HG03432 (cell line): ENCODE measurements around the gene SEZ6.

Experiments used
- ATAC-seq: cut with Tn5 transposase; IDR thresholded peaks from one replicate; pipeline ENCODE4 v1.9.1; 2021; ENCODE audit warnings: mild to moderate bottlenecking, moderate library complexity; ENCODE audit not compliant: unreplicated experiment

The SEZ6 gene

DNA sequence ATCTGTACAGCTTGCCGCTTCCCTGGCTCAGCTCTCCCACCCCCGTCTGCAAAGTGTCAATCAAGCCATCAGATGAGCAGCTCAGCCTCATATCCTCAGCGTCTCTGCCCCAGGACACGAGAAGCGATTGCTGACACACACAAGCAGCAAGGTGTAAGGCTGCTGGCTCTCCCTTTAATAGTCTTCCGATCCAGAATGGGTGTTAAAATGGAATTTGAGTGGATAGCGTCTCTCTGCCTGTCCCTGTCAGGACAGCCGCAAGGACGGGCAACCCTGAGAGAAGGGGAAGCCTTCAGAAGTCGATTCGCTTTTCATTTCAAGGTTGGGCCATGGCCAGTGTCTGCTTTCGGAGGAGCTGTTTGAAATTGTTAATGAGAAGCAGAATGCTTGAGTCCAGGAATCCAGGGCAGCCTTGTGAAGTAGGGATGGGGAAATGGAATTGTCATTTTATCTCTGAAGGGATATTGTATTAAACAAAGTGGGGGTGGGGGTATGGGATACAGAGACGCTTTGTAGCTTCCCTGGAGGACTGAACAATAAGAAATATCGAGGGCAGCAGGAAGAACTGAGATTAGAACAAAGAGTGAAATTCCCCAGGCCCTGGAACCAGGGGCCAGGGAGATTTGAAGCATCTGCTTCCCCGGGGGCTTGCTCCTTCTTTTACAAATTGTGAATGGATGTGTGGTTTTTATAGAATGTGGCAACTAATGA is 32.4 kb upstream of the SEZ6 start:
- no peak for ATAC-seq

DNA sequence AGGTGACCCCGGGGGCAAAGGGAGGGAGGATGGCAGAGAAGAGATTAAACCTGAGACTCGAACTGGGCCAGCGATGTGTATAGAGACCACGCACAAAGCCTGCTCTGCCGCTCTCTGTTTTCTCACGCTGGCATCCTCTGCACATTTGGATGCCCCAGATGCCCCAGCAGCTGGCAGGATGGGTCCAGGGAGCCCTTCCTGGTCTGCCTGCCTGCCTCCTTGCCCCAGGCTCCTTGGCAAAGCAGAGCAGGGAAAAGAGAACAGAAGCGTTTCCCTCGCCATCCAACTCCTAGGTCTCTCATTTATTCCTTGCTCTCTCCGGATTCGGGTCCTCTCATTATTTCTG is 31.9 kb upstream of the SEZ6 start:
- ATAC-seq = no peak

DNA sequence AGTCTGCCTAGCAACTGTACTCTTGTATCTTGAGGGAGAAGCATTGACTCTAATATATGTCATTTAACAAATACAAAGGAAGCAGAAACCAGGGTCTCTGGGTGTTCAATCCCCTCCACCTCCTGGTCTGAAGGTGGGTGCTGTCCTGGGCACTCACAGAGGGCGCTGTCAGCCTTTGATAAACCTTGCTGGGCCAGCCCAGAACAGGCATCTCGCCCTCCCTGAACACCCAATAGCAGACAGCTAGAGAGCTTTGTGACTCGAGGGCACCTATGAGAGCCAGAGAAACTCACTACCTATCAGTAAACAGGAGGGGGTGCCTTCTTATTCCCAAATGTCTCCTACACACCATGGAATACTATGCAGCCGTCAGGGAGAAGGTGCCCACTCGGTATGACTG is 30.8 kb upstream of the SEZ6 start:
- ATAC-seq = no peak

DNA sequence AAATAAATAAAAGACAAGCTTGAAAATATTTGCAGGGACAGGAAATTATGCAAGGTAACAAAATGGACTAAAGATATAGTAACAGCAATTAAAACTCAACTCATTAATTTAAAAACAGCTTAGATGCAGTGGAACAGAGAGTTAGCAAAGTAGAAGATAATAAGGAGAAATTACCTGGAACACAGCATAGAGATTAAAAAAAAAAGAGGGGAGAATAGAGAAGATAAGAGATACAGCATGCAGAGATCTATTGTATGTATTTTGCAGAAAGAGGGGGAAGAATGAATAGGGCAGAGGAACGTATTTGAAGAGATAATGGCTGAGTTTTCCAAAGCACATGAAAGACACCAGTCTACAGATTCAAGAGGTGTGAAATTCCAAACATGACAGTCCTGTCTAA is 28.7 kb upstream of the SEZ6 start:
- ATAC-seq = no peak

DNA sequence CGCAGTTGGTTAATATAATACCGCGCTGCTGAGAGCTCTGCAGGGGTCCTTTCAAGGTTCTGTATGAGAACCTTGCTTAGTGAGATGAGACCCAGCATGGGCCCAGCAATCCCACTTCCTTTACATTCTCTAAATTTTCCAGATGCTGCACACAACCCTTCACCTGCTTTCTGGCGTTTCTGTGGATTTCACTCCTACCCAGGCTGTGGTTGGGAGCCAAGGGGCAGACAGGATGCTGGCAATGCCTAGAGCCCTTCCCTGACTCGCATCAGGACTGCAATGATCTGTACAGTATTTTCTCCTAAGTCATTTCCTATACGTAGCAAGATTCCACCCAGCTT is 27.0 kb upstream of the SEZ6 start:
- no peak for ATAC-seq

DNA sequence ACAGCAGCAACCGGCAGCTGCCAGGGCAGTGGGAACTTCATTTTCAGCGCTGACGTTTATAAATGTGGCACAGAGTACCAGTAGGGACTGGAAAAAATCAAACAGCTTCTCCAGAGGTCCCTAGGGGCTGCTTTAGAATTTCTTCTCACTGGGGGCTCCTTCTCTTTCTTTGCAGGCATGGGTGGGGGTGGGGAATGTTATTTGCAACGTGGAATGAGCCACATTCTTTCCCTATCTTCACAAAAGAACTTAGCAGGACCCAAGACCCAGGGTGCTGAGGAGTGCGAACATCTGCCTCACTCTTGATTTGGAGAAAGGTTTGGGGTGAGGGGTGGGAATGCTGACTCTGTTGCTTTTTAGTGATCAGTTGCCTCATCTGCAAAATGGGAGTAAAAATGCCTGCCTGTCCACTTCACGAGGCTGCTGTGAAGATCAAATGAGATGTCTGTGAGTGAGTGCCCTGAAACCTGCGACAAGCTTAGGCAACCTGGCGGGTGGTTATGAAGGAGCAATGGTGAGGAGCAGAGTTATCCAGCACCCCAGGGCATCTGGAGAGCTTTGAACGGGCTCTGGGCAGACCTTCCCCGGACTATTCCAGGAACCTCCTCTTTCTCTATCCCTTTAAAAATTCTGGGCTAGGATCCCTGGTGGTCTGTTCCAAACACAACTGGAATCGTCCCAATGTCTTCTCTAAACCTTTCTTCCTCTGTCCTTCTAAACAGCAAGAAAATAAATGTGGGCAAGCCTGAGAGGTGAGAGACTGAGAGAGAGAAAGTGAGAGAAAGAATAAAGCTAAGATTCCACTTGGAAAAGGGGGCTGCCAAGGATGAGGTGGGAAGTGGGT is 26.4 kb upstream of the SEZ6 start:
- ATAC-seq = no peak

DNA sequence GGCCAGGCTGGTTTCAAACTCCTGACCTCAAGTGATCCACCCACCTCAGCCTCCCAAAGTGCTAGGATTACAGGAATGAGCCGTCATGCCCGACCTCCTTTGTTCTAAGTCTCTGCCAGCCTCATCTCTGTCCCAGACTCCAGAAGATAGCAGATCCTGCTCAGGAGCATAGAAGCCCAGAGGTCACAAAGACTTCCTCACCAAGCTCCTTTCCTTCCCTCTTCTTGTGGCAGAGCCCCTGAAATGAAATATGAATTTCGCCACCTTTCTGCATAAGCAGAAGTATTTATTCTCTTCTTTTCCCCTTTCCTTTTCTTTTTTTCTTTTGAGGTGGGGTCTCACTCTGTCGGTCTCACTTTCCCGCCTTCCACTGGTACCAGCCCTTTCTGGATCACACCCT is 25.7 kb upstream of the SEZ6 start:
- no peak for ATAC-seq

DNA sequence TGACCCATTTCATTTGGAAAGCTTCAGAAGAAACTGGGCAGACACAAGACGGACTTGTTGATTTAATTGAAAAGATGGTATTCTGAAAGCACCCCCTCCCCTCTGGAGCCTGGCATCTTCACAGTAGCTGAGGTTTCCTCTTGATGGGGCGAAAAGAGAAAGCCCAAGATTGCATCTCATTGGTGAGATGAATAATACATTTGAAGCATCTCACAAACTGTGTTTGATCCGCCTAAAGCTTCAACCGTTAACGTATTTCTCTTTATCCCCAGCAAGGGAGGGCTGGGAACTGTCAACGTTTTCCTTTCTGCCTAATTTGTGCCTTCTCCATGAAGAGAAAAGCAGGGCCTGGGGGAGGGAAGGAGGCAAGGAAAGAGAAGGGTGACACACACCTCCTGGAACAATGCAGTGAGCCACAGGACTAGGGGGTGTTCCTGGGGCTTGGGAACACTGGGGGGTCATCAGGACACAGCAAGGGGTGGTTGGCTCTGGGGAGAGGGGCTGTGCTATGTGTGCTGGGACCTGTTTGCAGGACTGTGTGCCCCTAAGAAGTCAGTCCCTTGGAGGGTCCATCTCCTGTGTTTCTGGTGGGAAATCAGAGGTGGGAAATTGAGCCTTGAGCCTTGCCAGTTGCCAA is 18.6 kb upstream of the SEZ6 start:
- ATAC-seq = no peak

DNA sequence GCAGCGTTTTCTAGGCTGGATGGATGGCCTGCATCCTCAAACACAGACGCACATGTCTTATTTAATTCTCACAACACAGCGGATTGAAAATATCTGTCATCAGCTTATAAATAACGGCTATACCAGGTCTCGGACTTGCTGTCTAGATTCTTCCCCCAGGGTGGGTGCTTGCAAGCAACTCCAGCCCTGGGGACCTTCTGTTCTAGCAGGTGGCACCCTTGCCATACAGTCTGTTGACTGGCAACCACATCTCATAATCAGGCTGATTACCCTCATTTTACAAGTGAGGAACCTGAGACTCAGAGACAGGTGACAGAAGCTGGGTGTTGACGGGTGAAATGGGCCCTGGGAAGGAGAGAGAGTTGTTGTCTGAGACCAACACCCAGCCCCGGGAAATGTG is 16.2 kb upstream of the SEZ6 start:
- no peak for ATAC-seq

DNA sequence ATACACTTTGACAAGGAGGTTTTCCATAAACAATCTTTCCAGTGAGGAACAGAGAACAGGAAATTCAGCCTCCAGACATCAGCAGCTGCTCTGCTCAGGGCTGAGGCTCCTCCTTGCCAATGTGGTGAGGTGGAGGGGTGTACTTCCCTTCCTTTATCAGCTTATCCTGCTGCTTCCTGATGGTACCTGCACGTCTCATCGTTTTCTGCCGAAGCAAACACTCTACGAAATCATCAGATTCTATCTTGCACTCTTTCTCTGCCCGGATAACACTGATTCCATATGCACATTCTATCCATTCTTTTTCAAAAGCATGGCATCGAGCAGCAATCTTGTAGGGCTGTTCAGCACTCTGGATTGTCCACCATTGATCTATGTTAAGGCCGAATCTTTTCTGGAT is 15.4 kb upstream of the SEZ6 start:
- ATAC-seq = no peak

DNA sequence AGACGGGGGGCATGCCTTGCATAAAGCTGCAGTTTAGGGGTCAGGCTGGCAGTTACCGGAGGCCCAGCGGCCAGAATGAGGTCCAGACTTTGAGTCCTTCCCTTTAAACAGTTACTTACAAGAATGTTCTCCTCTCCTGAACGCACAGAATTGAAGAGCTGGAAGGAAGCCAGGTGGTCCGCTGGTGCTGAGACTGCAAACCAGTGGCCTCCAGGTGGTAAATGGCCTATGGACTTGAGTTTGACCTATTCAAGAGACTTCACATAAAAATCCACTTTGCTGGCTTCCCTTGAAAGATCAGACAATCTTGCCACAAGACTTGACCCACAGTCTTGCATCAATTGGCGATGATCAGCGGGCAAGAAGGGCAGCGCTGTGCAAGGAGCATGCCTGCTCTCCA is 14.7 kb upstream of the SEZ6 start:
- ATAC-seq = no peak

DNA sequence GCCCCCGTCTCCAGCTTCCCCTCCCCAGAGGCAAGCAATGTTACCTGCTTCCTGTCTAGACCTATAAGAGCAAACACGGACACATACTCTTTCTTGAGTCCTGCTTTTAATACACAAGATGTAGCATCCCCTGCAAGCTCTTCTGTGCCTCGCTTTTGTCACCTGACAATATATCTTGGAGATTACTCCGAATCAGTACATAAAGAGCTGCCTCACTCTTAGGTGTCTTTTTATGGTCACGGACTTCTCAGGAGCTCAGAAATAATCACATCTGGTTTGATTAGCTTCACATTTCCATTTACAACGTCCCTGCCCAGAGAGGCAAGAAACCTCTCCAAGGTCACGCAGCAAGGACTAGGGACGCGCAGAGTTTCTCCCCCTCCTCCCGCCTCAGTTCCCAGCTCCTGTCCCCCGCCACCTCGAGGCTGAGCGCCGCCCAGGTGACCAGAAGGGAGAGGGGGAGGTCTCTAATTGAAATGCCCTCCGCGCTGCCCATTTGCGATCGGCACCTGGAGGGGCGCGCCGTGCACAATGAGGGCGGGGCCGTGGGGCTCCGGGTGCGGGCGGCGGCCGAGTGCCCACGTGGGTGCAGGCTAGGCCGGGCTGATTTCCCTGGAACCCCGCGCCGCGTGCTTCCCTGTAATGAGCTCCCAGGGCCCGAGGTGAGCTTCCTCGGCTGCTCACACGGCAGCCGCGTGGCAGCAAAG is 13.8 kb upstream of the SEZ6 start:
- no peak for ATAC-seq

DNA sequence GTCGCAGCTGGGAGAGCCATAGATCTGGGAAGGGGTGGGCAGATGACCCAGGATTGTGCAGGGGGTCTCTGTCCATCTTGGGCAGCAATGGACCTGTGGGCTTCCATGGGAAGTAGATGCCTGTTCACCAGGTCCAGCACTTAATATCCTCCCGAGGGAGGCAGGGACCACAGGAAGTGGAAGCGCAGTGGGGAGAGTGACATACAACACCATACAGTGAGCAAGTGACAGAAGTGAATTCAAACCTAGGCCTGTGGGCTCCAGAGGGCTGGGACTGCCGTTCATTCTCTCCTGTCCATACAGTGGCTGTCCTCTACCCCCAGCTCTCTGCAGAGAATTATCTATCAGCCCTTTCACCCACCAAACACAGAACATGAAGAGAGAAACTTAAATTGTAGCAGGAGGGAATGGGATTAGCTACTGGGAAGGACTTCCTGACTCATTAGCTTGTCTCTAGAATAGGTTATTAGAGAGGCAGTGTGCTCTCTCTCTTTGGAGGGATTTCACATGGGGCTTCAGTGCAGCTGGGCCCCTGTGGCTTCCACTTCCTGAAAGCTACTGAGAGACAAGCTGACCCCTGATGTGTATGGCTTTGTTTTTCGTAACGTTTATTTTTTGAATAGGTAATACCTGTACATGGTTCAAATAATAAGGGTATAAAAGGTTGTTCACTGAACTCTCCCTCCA is 13.1 kb upstream of the SEZ6 start:
- ATAC-seq = no peak

DNA sequence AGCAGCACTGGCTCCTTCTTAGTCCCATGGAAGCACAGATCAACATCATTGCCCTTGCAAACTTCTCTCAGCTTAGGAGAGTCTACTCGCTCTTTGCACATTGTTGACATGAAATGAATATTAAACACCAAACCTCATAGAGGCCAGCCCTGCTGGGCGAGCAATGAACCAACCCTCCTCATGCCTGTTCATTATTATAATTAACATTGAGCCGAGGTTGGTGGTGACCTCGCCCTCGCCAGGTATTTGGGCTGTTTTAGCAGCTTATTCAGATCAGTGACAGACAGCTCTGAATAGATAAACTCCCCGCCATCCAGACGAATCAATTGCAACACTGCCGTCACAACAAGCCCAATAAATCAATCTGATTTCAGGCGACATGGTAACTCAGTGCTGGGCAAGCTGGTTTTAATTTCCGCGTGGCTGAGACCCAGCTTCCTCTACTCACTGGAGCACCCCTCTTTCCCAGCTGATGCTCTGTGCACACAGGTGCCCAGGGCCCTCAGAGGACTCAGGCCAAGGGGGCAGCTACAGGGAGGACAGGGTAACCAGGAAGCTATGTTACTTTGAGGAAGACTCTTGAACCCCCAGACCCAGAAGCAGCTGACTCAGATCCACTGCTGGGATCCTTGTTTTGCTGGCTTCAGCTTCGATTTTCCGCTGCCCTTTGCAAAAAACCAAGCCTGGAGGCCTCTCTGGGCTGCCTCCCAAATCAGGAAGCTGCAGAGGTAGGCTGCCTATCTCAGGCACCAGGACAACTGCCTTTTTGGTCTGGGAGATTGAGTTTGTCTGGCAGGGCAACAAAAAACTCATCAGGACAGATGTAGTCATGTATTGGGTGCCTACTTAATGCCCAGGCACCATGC is 10.7 kb upstream of the SEZ6 start:
- ATAC-seq = no peak

DNA sequence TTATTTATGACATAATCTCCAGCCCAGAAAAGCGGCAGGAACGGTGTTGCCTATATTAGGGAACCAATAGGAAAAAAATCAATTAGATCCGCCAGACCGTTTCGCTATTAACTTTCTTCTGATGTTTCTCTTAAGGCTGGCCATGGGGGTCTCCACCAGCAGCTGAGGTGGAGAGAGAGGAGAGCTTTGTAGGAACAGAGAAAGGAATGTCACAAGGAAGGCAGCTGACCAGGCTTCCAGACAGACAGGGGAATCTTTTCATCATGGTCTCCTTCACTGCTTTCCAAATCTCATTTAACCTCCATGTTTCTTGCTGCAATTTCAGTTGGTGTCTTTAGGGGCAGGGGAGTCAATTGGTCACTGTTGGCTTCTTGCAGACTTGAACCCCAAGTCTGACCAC is 8.9 kb upstream of the SEZ6 start:
- no peak for ATAC-seq

DNA sequence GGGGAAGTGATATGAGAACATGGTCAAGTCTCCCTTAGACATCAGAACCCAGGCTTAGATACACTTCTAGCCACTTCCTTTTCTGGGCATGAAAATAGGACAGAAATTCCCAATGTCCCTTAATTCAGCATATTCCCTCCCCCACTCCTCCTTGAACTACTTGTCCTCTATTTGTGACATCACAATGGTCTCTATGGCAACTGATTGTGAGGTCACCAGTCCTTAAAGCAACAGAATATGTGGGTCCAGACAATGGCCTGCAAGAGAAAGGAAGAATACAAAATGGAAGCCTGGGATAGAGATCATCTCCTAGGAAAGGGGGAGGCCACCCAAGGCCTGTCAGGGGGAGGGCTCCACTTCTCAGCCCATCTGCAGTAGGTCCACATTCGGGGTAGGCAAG is 6.7 kb upstream of the SEZ6 start:
- no peak for ATAC-seq

DNA sequence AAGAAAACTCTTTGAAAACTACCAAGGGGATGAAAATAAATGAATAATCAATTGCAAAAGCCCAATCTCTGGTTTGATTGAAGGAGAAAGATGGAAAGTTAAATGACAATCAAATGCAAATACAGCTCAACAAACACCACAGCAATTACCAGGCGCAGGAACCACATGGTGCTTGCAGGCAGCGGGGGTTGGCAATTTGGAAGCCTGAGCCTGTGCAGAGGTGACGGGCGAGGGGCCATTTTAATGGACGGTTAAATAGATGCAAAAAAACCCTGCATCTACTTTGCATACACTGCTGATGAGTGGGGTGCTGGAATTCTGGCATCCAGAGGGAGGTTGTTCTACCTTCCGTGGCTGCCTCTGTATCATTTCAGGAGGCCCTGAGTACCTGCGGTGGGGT is 4.8 kb upstream of the SEZ6 start:
- ATAC-seq = no peak

DNA sequence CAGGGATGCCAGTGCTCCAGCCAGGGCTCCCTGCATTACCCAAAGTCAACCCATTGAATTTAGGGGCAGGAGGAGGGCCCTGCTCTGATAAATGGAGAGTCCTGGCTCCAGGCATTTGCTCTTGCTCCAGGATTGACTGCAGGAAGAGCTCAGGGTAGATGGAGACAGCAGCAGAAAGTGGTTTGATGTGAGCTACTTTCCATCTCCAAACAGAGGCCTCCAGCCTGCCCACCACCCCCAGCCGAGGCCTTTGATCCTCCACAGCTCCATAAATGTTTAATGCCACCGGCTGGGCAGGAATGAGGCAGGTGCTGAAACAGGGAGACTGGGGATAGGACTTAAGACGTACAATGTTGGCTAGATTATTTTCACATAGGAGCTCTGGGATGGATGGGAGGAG is 4.3 kb upstream of the SEZ6 start:
- ATAC-seq = no peak

DNA sequence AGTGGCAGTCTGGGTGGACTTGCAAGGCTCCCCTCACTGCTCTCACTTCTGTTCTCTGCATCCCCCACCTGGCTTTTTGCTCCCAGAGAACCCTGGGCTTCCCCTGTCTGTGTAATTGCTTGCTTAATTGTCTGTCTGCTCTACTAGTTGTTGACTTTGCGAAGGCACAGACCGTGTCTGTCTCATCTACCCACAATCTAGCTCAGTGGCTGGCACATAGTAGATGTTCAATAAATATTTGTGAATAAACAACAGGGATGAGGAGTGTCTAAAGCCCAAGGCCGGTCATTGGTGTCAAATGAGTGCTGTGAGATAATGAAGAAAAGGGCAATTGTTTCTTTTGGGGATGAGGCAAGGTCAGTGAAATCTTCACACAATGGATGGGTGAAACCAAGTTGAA is 2.8 kb upstream of the SEZ6 start:
- no peak for ATAC-seq

DNA sequence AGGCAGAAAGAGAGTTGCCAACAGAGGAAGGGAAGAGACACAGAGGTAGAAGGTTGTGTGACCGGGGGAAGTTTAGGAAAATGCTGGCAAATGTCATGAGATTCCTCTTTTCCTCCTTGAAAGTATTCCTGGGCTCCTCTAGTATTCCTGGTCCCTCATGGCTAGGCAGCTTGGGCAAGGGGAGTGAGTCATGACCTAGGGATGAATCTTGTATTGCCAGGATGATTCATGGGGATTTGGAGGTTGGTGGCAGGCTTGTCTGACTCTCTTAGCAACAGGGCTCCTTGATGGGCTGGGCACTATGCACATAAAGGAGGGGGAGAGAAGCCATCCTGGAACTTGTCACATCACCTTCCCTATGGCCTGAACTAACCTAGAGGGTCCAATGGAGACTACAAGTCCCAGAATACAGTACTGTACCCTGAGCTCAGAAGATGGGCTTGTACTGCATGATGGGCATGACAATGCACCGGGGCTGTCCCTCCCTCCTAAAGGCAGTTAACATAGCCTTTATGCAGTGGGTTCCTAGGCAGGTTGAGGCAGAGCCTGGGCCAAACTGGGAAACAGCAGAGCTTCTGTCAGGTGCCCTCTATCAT is 2.1 kb upstream of the SEZ6 start:
- no peak for ATAC-seq
